Suprapubic skin (tissue), 3 donors: Measurements from ENCODE around the gene SOX8.

Source experiments
- EP300 ChIP-seq: sonication (generic); formaldehyde crosslinking; IDR thresholded peaks from one replicate; pipeline ENCODE4 v1.6.1; 2017; ENCODE audit warnings: antibody characterized with exemption
- TF ChIP-seq, protein P1 (sequence below), 2 donors: fragments of 200-600 bp in 1 of 2; fragments of 450-650 bp in 1 of 2; sonication (generic) in 1 of 2; IDR thresholded peaks; one replicate each; pipeline ENCODE4 v1.5.1; 2016 to 2019; ENCODE audit warnings: antibody characterized with exemption in 2 of 2, mild to moderate bottlenecking in 1 of 2, moderate library complexity in 1 of 2

DNA sequence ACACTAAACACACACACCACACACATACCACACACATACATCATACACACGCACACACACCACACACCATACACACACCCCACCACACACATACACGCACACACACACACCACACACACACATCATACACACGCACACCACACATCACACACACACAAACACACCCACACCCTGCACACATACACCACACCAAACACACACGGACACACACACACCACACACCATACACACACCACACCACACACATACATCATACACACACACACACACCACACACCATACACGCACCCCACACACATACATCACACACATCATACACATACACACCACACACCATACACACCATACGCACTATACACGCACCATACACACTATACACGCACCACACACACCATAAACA, 3.7 kb upstream of the SOX8 start:
- TF ChIP-seq, protein P1, sequence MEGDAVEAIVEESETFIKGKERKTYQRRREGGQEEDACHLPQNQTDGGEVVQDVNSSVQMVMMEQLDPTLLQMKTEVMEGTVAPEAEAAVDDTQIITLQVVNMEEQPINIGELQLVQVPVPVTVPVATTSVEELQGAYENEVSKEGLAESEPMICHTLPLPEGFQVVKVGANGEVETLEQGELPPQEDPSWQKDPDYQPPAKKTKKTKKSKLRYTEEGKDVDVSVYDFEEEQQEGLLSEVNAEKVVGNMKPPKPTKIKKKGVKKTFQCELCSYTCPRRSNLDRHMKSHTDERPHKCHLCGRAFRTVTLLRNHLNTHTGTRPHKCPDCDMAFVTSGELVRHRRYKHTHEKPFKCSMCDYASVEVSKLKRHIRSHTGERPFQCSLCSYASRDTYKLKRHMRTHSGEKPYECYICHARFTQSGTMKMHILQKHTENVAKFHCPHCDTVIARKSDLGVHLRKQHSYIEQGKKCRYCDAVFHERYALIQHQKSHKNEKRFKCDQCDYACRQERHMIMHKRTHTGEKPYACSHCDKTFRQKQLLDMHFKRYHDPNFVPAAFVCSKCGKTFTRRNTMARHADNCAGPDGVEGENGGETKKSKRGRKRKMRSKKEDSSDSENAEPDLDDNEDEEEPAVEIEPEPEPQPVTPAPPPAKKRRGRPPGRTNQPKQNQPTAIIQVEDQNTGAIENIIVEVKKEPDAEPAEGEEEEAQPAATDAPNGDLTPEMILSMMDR (IDR thresholded peaks at IDR 0.05): no peak
- no peak for TF ChIP-seq EP300
